ENCODE results near the gene MVK. TPM values are rescaled to one million over a fixed set of nuclear protein-coding genes. Genes with fewer than 3 reads are reported as not detected.

Gene MVK
- total RNA-seq, 2 donors from 2014 or later = 13.4 to 54.1 TPM

GRCh38 chr12:109567296-109567695, 6.3 kb upstream of the MVK start:
- Histone ChIP-seq H3K36me3 (peaks cover 0 to 12% of the 10 kb centered on the region in 2 donors), H3K9me3 (no peaks in the 10 kb centered on the region), H3K4me1 (replicated peaks) (peaks cover 4% of the 10 kb centered on the region), H3K27me3 (replicated peaks; ENCODE audit: insufficient read depth) (no peaks in the 10 kb centered on the region), H3K27ac (no peak overlapping the region), H3K4me3 (no peak overlapping the region)
- intact Hi-C loops (cut with DNase I) = no loop called here
- DNase-seq (ENCODE audit: low spot score) = peak; percentile 17
- TF ChIP-seq POLR2A (IDR thresholded peaks at IDR 0.05) (no peak), POLR2AphosphoS5 (IDR thresholded peaks at IDR 0.05) (peak; percentile 49), CTCF (IDR thresholded peaks at IDR 0.05) (no peak)
- 79% methylated on average over 10 of the region's 10 CpGs for WGBS

- no peak overlapping the region for H3K4me3 ChIP-seq
- H3K9me3 ChIP-seq = no peaks in the 10 kb centered on the region
- H3K4me1 ChIP-seq (replicated peaks) = peaks cover 4% of the 10 kb centered on the region
- no peak for TF ChIP-seq CTCF (IDR thresholded peaks at IDR 0.05)
- TF ChIP-seq POLR2AphosphoS5 (IDR thresholded peaks at IDR 0.05) = no peak
- TF ChIP-seq POLR2A (IDR thresholded peaks at IDR 0.05) = no peak
- intact Hi-C loops (cut with DNase I) = no loop called here
- H3K27ac ChIP-seq = no peak overlapping the region
- no peaks in the 10 kb centered on the region for H3K27me3 ChIP-seq (replicated peaks; ENCODE audit: insufficient read depth)
- peaks cover 0 to 12% of the 10 kb centered on the region in 2 donors for H3K36me3 ChIP-seq
- WGBS = 78% methylated on average over 3 of the region's 3 CpGs
- DNase-seq (ENCODE audit: low spot score) = no peak
Measured at GRCh38 chr12:109567967-109568366, 5.6 kb upstream of the MVK start.

- no peaks in the 10 kb centered on the region for H3K9me3 ChIP-seq
- H3K27me3 ChIP-seq (replicated peaks; ENCODE audit: insufficient read depth) = no peaks in the 10 kb centered on the region
- no peak for DNase-seq (ENCODE audit: low spot score)
- H3K27ac ChIP-seq = no peak overlapping the region
- TF ChIP-seq POLR2AphosphoS5 (IDR thresholded peaks at IDR 0.05) = no peak
- no peak for TF ChIP-seq CTCF (IDR thresholded peaks at IDR 0.05)
- TF ChIP-seq POLR2A (IDR thresholded peaks at IDR 0.05) = no peak
- intact Hi-C loops (cut with DNase I) = no loop called here
- no peak overlapping the region for H3K4me3 ChIP-seq
- H3K36me3 ChIP-seq = peaks cover 0 to 12% of the 10 kb centered on the region in 2 donors
- peaks cover 4% of the 10 kb centered on the region for H3K4me1 ChIP-seq (replicated peaks)
- 80% methylated on average over 7 of the region's 7 CpGs for WGBS
Measured at GRCh38 chr12:109568486-109568885, 5.1 kb upstream of the MVK start.

- H3K4me3 ChIP-seq = no peak overlapping the region
- DNase-seq (ENCODE audit: low spot score) = peak; percentile 43
- H3K36me3 ChIP-seq = no peaks in the 10 kb centered on the region
- no peaks in the 10 kb centered on the region for H3K9me3 ChIP-seq
- 79% methylated on average over 5 of the region's 5 CpGs for WGBS
- peaks cover 4% of the 10 kb centered on the region for H3K4me1 ChIP-seq (replicated peaks)
- intact Hi-C loops (cut with DNase I) = loop anchor here (10.0 kb wide), 1 partner anchor 147 kb away; no protein-coding TSS in a partner anchor
- H3K27ac ChIP-seq = peak overlapping the region; percentile 33 to 90
- no peaks in the 10 kb centered on the region for H3K27me3 ChIP-seq (replicated peaks; ENCODE audit: insufficient read depth)
- TF ChIP-seq CTCF (IDR thresholded peaks at IDR 0.05) (no peak), POLR2A (IDR thresholded peaks at IDR 0.05) (no peak), POLR2AphosphoS5 (IDR thresholded peaks at IDR 0.05) (peak; percentile 80)
Measured at GRCh38 chr12:109571773-109572505, 1.7 kb upstream of the MVK start.

GRCh38 chr12:109572506-109572845, 1.1 kb upstream of the MVK start:
- DNase-seq (ENCODE audit: low spot score) = no peak
- Histone ChIP-seq H3K27ac (peak overlapping the region; percentile 80 to 90), H3K27me3 (replicated peaks; ENCODE audit: insufficient read depth) (no peaks in the 10 kb centered on the region), H3K4me1 (replicated peaks) (peaks cover 4% of the 10 kb centered on the region), H3K36me3 (no peaks in the 10 kb centered on the region), H3K9me3 (no peaks in the 10 kb centered on the region), H3K4me3 (peak overlapping the region; percentile 60 to 76)
- 56% methylated on average over 3 of the region's 3 CpGs for WGBS
- intact Hi-C loops (cut with DNase I) = loop anchor here (10.0 kb wide), 1 partner anchor 148 kb away; no protein-coding TSS in a partner anchor
- TF ChIP-seq CTCF (IDR thresholded peaks at IDR 0.05) = no peak
- no peak for TF ChIP-seq POLR2A (IDR thresholded peaks at IDR 0.05)
- no peak for TF ChIP-seq POLR2AphosphoS5 (IDR thresholded peaks at IDR 0.05)
